MM.1S (cell line): Measurements from ENCODE around the gene CAMKK1.

ENCODE experiments used
- DNase-seq: peaks from one replicate; pipeline ENCODE4 v3.0.0-alpha.2; 2015
- H2AFZ ChIP-seq: fragments of 300-600 bp; sonication (generic); 2 replicates; pipeline ENCODE4 v1.6.0; 2016; ENCODE audit warnings: antibody characterized with exemption, low read length
- H3F3A ChIP-seq: fragments of 300-600 bp; sonication (generic); 2 replicates; pipeline ENCODE4 v1.6.1; 2016; ENCODE audit warnings: mild to moderate bottlenecking, antibody characterized with exemption, low read length, moderate library complexity, mixed read lengths; ENCODE audit not compliant: insufficient read depth
- H3K27ac ChIP-seq: fragments of 300-600 bp; sonication (generic); 2 replicates; pipeline ENCODE4 v1.5.1; 2016; ENCODE audit warnings: mild to moderate bottlenecking, low read length
- H3K27me3 ChIP-seq: fragments of 300-600 bp; sonication (generic); replicated peaks from 2 replicates; pipeline ENCODE4 v1.6.0; 2016; ENCODE audit warnings: low read length; ENCODE audit not compliant: insufficient read depth
- H3K36me3 ChIP-seq: fragments of 300-600 bp; sonication (generic); replicated peaks from 2 replicates; pipeline ENCODE4 v1.6.1; 2016; ENCODE audit warnings: mild to moderate bottlenecking, low read length, mixed read lengths; ENCODE audit not compliant: insufficient read depth
- H3K4me1 ChIP-seq: fragments of 300-600 bp; sonication (generic); 2 replicates; pipeline ENCODE4 v1.6.1; 2016; ENCODE audit warnings: low read length, mixed read lengths
- H3K4me2 ChIP-seq: fragments of 300-600 bp; sonication (generic); 2 replicates; pipeline ENCODE4 v1.6.0; 2016; ENCODE audit warnings: low read depth, low read length
- H3K4me3 ChIP-seq: fragments of 300-600 bp; sonication (generic); 2 replicates; pipeline ENCODE4 v1.5.1; 2016; ENCODE audit warnings: low read length, mixed read lengths
- H3K79me2 ChIP-seq: fragments of 300-600 bp; sonication (generic); 2 replicates; pipeline ENCODE4 v1.6.1; 2016; ENCODE audit warnings: mixed run types, low read length, mixed read lengths
- H3K9ac ChIP-seq: fragments of 300-600 bp; sonication (generic); 2 replicates; pipeline ENCODE4 v1.6.1; 2016; ENCODE audit warnings: low read length, mixed read lengths
- H3K9me2 ChIP-seq: fragments of 300-600 bp; sonication (generic); replicated peaks from 2 replicates; pipeline ENCODE4 v1.6.1; 2016; ENCODE audit warnings: mild to moderate bottlenecking, low read length, mixed read lengths; ENCODE audit not compliant: insufficient read depth
- H3K9me3 ChIP-seq: fragments of 300-600 bp; sonication (generic); replicated peaks from 2 replicates; pipeline ENCODE4 v1.6.1; 2016; ENCODE audit warnings: mild to moderate bottlenecking, low read length, mixed read lengths; ENCODE audit not compliant: insufficient read depth
- H4K20me1 ChIP-seq: fragments of 300-600 bp; sonication (generic); 2 replicates; pipeline ENCODE4 v1.6.1; 2016; ENCODE audit warnings: mild to moderate bottlenecking, low read length, moderate library complexity, mixed read lengths; ENCODE audit not compliant: insufficient read depth
- EZH2 ChIP-seq: fragments of 300-600 bp; sonication (generic); optimal IDR thresholded peaks from 2 replicates; pipeline ENCODE3; 2017; ENCODE audit warnings: low read depth, mild to moderate bottlenecking, antibody characterized with exemption, low read length, mixed read lengths
- EZH2phosphoT487 ChIP-seq: fragments of 300-600 bp; sonication (generic); IDR thresholded peaks from 2 replicates; pipeline ENCODE4 v1.6.1; 2018; ENCODE audit warnings: antibody characterized with exemption, low read length
- TF ChIP-seq, protein P1 (sequence below): fragments of 300-600 bp; sonication (generic); IDR thresholded peaks from 2 replicates; pipeline ENCODE4 v1.5.1; 2016; ENCODE audit warnings: antibody characterized with exemption, low read length, mixed read lengths

Gene CAMKK1

DNA sequence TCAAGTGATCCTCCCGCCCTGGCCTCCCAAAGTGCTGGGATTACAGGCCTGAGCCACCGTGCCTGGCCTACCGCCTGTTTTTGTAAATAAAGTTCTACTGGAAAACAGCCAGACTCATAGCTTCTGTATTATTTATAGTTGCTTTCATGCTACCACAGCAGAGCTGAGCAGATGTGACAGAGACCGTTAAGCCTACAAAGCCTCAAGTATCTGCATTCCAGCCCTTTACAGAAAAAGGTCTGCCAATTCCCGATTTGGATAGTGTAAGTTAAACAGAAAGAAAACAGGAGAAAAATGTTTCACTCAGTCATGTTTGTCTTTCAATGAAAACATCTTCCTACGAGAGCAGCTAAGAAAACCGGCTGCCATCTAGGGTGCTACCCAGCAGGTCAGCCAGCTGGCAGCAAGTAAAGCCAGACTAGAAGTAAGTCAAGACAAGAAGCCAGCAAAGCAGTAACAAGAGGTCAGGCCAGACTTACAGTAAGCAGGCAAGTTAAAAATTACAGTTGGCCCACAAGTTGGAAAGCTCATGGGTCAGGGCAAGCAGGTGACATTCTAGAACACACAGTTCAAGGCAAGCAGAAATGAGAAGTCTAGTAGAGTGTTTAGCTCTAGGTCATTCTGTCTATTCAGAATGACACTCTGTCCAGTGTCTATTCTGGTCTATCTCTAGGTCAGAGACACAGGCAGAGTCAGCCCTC, 64.6 kb downstream of the CAMKK1 start:
- Histone ChIP-seq H3K9me2 (no peaks in the 10 kb centered on the region), H3K4me3 (no peak overlapping the region), H3K79me2 (no peaks in the 10 kb centered on the region), H3K4me2 (no peak overlapping the region), H3K36me3 (peaks cover 11% of the 10 kb centered on the region; the same call in 1 of the 2 replicates), H3K27ac (no peak overlapping the region), H3K27me3 (no peaks in the 10 kb centered on the region), H4K20me1 (no peaks in the 10 kb centered on the region), H2AFZ (no peak overlapping the region), H3K9me3 (no peaks in the 10 kb centered on the region), H3K4me1 (no peaks in the 10 kb centered on the region), H3F3A (no peaks in the 10 kb centered on the region), H3K9ac (no peak overlapping the region)
- DNase-seq: no peak
- no peak for TF ChIP-seq EZH2
- TF ChIP-seq, protein P1, sequence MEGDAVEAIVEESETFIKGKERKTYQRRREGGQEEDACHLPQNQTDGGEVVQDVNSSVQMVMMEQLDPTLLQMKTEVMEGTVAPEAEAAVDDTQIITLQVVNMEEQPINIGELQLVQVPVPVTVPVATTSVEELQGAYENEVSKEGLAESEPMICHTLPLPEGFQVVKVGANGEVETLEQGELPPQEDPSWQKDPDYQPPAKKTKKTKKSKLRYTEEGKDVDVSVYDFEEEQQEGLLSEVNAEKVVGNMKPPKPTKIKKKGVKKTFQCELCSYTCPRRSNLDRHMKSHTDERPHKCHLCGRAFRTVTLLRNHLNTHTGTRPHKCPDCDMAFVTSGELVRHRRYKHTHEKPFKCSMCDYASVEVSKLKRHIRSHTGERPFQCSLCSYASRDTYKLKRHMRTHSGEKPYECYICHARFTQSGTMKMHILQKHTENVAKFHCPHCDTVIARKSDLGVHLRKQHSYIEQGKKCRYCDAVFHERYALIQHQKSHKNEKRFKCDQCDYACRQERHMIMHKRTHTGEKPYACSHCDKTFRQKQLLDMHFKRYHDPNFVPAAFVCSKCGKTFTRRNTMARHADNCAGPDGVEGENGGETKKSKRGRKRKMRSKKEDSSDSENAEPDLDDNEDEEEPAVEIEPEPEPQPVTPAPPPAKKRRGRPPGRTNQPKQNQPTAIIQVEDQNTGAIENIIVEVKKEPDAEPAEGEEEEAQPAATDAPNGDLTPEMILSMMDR: no peak
- no peak for TF ChIP-seq EZH2phosphoT487

DNA sequence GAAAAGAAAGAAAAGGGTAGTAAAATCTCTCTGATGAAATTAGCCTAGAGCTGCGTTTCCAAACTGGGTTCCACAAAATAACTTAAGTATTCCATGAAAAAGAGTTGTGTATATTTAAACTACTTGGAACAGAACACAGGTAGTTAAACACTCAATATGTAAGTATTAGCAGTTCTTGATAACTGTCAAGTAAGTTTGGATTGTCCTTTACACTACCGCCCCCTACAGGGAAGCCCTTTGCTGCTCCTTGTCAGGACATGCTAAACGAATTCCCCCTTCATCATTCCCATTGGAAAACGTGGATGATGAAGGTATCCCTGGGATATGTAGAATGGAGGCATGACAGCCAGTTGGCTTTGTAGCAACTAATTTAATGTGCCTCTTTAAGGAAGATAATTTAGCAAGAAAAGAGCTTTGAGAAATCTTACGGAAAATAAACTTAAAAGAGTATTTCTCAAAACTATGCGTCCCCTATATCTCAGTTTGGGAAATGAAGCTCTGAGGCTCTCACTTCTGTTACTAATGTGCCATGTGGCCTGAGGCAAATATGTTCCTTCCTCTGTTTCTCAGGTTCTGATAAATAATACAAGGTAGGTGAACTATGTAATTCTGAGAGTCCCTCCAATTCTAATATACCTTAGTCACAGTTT, 65.6 kb downstream of the CAMKK1 start:
- Histone ChIP-seq H3K27ac (no peak overlapping the region), H3K36me3 (peaks cover 14% of the 10 kb centered on the region), H3K79me2 (no peaks in the 10 kb centered on the region), H3K27me3 (no peaks in the 10 kb centered on the region), H3K9ac (no peak overlapping the region), H3K4me1 (no peaks in the 10 kb centered on the region), H3K9me3 (no peaks in the 10 kb centered on the region), H4K20me1 (no peaks in the 10 kb centered on the region), H2AFZ (no peak overlapping the region), H3K4me2 (no peak overlapping the region), H3F3A (no peaks in the 10 kb centered on the region), H3K9me2 (no peaks in the 10 kb centered on the region), H3K4me3 (no peak overlapping the region)
- no peak for TF ChIP-seq EZH2phosphoT487
- TF ChIP-seq, protein P1: peak; percentile 83
- peak; percentile 49 for DNase-seq

DNA sequence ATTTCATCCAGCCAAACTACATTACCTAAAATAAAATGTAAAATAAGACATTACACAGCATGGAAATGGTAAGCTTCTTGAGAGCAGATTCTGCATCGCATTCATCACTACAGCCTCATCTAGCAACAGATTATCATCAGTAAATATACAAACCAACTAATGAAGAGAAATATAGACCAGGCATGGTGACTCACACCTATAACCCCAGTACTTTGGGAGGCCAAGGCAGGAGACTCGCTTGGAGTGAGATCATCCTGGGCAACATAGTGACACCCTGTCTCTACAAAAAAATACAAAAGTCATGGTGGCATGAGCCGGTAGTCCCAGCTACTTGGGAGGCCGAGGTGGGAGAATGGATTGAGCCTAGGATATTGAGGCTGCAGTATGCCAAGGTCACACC, 66.7 kb downstream of the CAMKK1 start:
- Histone ChIP-seq H3K27me3 (no peaks in the 10 kb centered on the region), H3F3A (no peaks in the 10 kb centered on the region), H2AFZ (no peak overlapping the region), H3K4me1 (no peaks in the 10 kb centered on the region), H3K4me2 (no peak overlapping the region), H3K27ac (no peak overlapping the region), H3K79me2 (no peaks in the 10 kb centered on the region), H3K9me3 (no peaks in the 10 kb centered on the region), H3K9ac (no peak overlapping the region), H3K36me3 (peaks cover 19% of the 10 kb centered on the region), H3K9me2 (no peaks in the 10 kb centered on the region), H3K4me3 (no peak overlapping the region), H4K20me1 (no peaks in the 10 kb centered on the region)
- no peak for DNase-seq
- TF ChIP-seq EZH2phosphoT487: no peak
- TF ChIP-seq EZH2: no peak
- TF ChIP-seq, protein P1: no peak
